CD4-positive, alpha-beta T cell (primary cell): Measurements from ENCODE around the gene MANSC4. TPM values are rescaled to one million over a fixed set of nuclear protein-coding genes. Genes with fewer than 3 reads are reported as not detected.

Source experiments
- ATAC-seq: fragments of 200-7000 bp; cut with Tn5 transposase; one replicate; pipeline ENCODE4 v1.10.0; 2022; ENCODE audit warnings: mild to moderate bottlenecking; ENCODE audit not compliant: poor library complexity
- CTCF ChIA-PET: fragments of 350-600 bp; sonication (Branson Sonifier 250); formaldehyde crosslinking; loops from one replicate; lab custom pipeline; 2021; ENCODE audit warnings: antibody characterized with exemption, inconsistent platforms; lab: Charles Lee
- POLR2A ChIA-PET: fragments of 350-600 bp; sonication (Branson Sonifier 250); formaldehyde crosslinking; loops from one replicate; lab custom pipeline; 2021; ENCODE audit warnings: antibody characterized with exemption, inconsistent platforms; lab: Charles Lee
- DNase-seq, 14 experiments: peaks; one replicate each; pipeline ENCODE4 v3.0.0-alpha.2; 2013 to 2020; ENCODE audit warnings: mixed read lengths in 2 of 14
- H3K27ac ChIP-seq, 2 donors: one replicate each; pipeline versions ENCODE4 v1.5.1 to v1.7.0; 2013; ENCODE audit warnings: low read length in 2 of 2, low read depth in 1 of 2, mild to moderate bottlenecking in 1 of 2
- H3K27me3 ChIP-seq, 2 experiments: 1 replicate in 1 of 2; 2 replicates in 1 of 2; pipeline versions ENCODE4 v1.6.1 to v1.7.0; 2013; ENCODE audit warnings: low read length in 2 of 2, control low read depth in 1 of 2, mild to moderate bottlenecking in 1 of 2, moderate library complexity in 1 of 2; ENCODE audit not compliant: insufficient read depth in 2 of 2, control insufficient read depth in 1 of 2
- H3K36me3 ChIP-seq: one replicate; pipeline ENCODE4 v1.6.1; 2013; ENCODE audit warnings: low read length, control low read depth; ENCODE audit not compliant: insufficient read depth
- H3K4me1 ChIP-seq: one replicate; pipeline ENCODE4 v1.6.1; 2013; ENCODE audit warnings: low read length, control low read depth; ENCODE audit not compliant: insufficient read depth
- H3K4me3 ChIP-seq: one replicate; pipeline ENCODE4 v1.5.1; 2013; ENCODE audit warnings: mild to moderate bottlenecking, low read length, moderate library complexity
- H3K9me3 ChIP-seq, 2 experiments: 1 replicate in 1 of 2; 2 replicates in 1 of 2; pipeline versions ENCODE4 v1.6.1 to v1.7.0; 2013; ENCODE audit warnings: low read length in 2 of 2, mild to moderate bottlenecking in 2 of 2, control low read depth in 1 of 2, moderate library complexity in 1 of 2; ENCODE audit not compliant: control insufficient read depth in 1 of 2, insufficient read depth in 1 of 2
- H3K27ac Mint-ChIP-seq: one replicate; pipeline ENCODE4 v1.8.0; 2020; ENCODE audit warnings: mixed read lengths
- H3K27me3 Mint-ChIP-seq: one replicate; pipeline ENCODE4 v1.8.0; 2021; ENCODE audit warnings: mixed read lengths
- H3K36me3 Mint-ChIP-seq: one replicate; pipeline ENCODE4 v1.8.0; 2021; ENCODE audit warnings: low read depth, mixed read lengths
- H3K4me1 Mint-ChIP-seq: one replicate; pipeline ENCODE4 v1.8.0; 2021; ENCODE audit warnings: low read depth, mixed read lengths
- H3K4me3 Mint-ChIP-seq: one replicate; pipeline ENCODE4 v1.8.0; 2020; ENCODE audit warnings: mild to moderate bottlenecking, mixed read lengths
- H3K9me3 Mint-ChIP-seq: one replicate; pipeline ENCODE4 v1.8.0; 2020; ENCODE audit warnings: mixed read lengths
- CTCF ChIP-seq: fragments of 200-600 bp; IDR thresholded peaks from one replicate; pipeline ENCODE4 v1.8.0; 2022; ENCODE audit warnings: antibody characterized with exemption, mild to moderate bottlenecking
- intact Hi-C, 2 experiments: fragments of 100-400 bp; cut with DNase I in 1 of 2; cut with micrococcal nuclease in 1 of 2; formaldehyde crosslinking; loops; one replicate each; pipeline versions ENCODE4 v1.15.1 to v1.9.0; 2023 to 2025; cut with DNase I, micrococcal nuclease
- total RNA-seq, 174 experiments: library from RNA in 2 of 174; stranded (reverse) in 2 of 174; gene quantifications; one replicate each; pipeline ENCODE4 v1.2.3 and lab custom pipeline; 2021 to 2026

The MANSC4 gene
- total RNA-seq, 2 experiments from 2014 or later: not detected

DNA sequence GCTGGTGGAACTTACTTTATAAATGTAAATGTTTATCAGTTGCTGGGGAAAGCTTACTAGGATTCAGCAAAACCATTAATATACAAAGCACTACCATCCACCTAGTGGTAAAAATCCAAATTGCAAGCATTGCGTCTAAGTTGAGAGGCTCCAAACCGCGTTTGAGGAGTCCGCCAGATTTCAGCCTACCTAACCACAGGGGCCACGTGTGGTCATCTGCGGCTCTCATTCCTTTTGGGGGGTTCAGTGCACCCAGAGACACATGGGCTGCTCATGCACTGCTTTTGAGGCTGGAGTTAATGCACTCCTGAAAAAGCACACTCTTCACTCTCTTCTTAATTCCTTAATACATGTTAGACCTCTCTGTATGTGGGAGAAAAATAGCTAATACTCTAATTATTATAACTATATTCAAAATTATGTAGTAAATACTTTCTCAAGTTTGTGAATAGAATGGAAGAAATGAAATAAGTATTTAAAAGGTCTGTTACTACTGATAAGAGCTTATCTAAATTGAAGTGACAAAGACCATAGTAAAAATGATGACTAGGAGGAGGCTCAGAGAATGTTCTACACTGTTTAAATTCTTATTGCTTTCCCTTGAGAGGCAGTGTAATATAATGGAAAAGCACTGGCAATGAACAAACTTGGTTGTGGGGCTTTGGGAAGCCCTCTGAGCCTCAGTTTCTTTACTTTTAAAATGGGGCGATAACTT, 41.4 kb upstream of the MANSC4 start:
- Histone ChIP-seq H3K4me1 (peaks cover 13% of the 10 kb centered on the region), H3K27ac (peak overlapping the region in 1 of 2 donors; percentile 47), H3K27me3 (no peaks in the 10 kb centered on the region), H3K4me3 (peak overlapping the region; percentile 40), H3K9me3 (no peaks in the 10 kb centered on the region), H3K36me3 (no peaks in the 10 kb centered on the region)
- Mint-ChIP-seq H3K27ac (peak overlapping the region; percentile 64), H3K27me3 (no peaks in the 10 kb centered on the region), H3K36me3 (no peaks in the 10 kb centered on the region), H3K9me3 (no peaks in the 10 kb centered on the region), H3K4me1 (peaks cover 31% of the 10 kb centered on the region), H3K4me3 (peak overlapping the region; percentile 77)
- ATAC-seq (no peak), DNase-seq (peak in 9 of 14 experiments; percentile 5 to 78 (median 13))
- ChIA-PET CTCF (interaction anchor here (0.7 to 1.7 kb wide), 14 partner anchors 9 to 988 kb away, joined by 3 to 12 read pairs (median 4); partner anchors contain the start of genes ITPR2, KLHL42 and MANSC4), POLR2A (interaction anchor here (0.9 to 1.7 kb wide), 7 partner anchors 15 to 119 kb away, joined by 3 to 9 read pairs (median 4); partner anchors contain the start of genes KLHL42 and MANSC4)
- intact Hi-C loops: loop anchor here (1.0 to 10.0 kb wide), 3 partner anchors 88 to 373 kb away; partner anchors contain the start of gene CCDC91 (in 1 of the 2)
- peak; percentile 74 for TF ChIP-seq CTCF

- ChIA-PET POLR2A (interaction anchor here (1.7 kb wide), 1 partner anchor 40 kb away, joined by 6 read pairs; no protein-coding TSS in a partner anchor), CTCF (interaction anchor here (0.7 to 1.7 kb wide), 8 partner anchors 8 to 88 kb away, joined by 3 to 12 read pairs (median 4); partner anchors contain the start of genes KLHL42 and MANSC4)
- no peak overlapping the region for H3K4me3 Mint-ChIP-seq
- Histone ChIP-seq H3K27me3 (no peaks in the 10 kb centered on the region), H3K9me3 (no peaks in the 10 kb centered on the region), H3K27ac (no peak overlapping the region), H3K4me3 (no peak overlapping the region), H3K36me3 (no peaks in the 10 kb centered on the region), H3K4me1 (peaks cover 13% of the 10 kb centered on the region)
- intact Hi-C loops: loop anchor here (5.0 to 10.0 kb wide), 2 partner anchors 112 to 374 kb away; partner anchors contain the start of gene CCDC91 (in 1 of the 2)
- no peaks in the 10 kb centered on the region for H3K27me3 Mint-ChIP-seq
- no peak for ATAC-seq
- DNase-seq: no peak
- no peak overlapping the region for H3K27ac Mint-ChIP-seq
- H3K9me3 Mint-ChIP-seq: no peaks in the 10 kb centered on the region
- no peak for TF ChIP-seq CTCF
- H3K36me3 Mint-ChIP-seq: no peaks in the 10 kb centered on the region
- H3K4me1 Mint-ChIP-seq: peaks cover 31% of the 10 kb centered on the region
Measured at GRCh38 chr12:27820564-27820963, 40.5 kb upstream of the MANSC4 start.

DNA sequence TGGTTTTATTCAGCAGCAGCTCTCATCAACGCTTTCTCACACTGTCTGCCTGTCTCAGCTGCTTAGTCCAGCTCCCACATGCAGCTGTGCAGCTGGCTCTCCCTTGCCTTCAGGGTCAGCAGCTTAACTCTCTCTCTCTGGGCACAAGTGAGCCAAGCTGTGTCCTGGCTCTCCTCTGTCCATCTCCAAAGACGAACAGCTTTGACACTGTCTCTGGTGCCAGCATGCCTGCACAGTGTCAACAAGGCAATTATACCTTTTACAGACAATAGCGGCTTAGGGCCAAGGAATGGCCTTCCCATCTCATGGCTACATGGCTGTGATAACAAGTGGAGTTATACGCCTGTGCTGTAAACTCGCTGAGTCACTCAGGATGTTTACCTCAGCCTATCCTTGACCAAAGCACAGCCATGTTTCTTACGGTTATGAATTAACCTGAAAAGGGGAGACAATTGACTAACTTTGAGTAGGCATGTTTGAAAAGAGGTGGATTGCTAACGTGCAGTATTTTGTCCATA, 38.4 kb upstream of the MANSC4 start:
- H3K4me3 ChIP-seq: no peak overlapping the region
- DNase-seq (no peak), ATAC-seq (no peak)
- H3K9me3 Mint-ChIP-seq: no peaks in the 10 kb centered on the region
- H3K27ac Mint-ChIP-seq: no peak overlapping the region
- no peak overlapping the region for H3K27ac ChIP-seq
- H3K27me3 Mint-ChIP-seq: no peaks in the 10 kb centered on the region
- no peak overlapping the region for H3K4me3 Mint-ChIP-seq
- H3K4me1 Mint-ChIP-seq: peaks cover 39% of the 10 kb centered on the region
- CTCF ChIA-PET: no interaction called here
- no peak for TF ChIP-seq CTCF
- intact Hi-C loops: loop anchor here in 1 of 2 experiments (5.0 kb wide), 1 partner anchor 124 kb away; no protein-coding TSS in a partner anchor
- no peaks in the 10 kb centered on the region for H3K9me3 ChIP-seq
- H3K4me1 ChIP-seq: peaks cover 13% of the 10 kb centered on the region
- H3K36me3 ChIP-seq: no peaks in the 10 kb centered on the region
- H3K36me3 Mint-ChIP-seq: no peaks in the 10 kb centered on the region
- H3K27me3 ChIP-seq: no peaks in the 10 kb centered on the region
- POLR2A ChIA-PET: no interaction called here
